ENCODE results near the gene ZKSCAN1.
"Not testable (repeated sequence)": the region's sequence is repeated elsewhere in the genome, so short reads cannot be mapped to it uniquely, and the experiment has no call there.

Gene ZKSCAN1

GRCh38 chr7:100015232-100016214 is at the start of gene ZKSCAN1:
ZKSCAN1 (plus strand) TSS chr7:100015596; CDS start chr7:100023507, 7,911 bp downstream.
- DNase-seq (ENCODE audit: low spot score): peak; percentile 97

DNA sequence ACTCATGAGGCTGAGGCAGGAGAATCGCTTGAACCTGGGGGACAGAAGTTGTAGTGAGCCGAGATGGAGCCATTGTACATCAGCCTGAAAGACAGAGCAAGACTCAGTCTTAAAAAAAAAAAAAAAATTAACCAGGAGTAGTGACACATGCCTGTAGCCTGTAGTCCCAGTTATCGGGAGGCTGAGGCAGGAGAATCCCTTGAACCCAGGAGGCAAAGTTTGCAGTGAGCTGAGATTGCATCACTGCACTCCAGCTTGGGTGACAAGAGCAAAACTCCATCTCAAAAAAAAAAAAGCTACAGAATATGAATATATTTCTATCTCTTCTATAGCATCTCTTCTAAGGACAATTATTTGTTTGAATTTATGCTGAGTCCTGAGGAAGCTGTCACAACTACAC is 46.1 kb upstream of the ZKSCAN1 start:
- no peak for DNase-seq (ENCODE audit: low spot score)

DNA sequence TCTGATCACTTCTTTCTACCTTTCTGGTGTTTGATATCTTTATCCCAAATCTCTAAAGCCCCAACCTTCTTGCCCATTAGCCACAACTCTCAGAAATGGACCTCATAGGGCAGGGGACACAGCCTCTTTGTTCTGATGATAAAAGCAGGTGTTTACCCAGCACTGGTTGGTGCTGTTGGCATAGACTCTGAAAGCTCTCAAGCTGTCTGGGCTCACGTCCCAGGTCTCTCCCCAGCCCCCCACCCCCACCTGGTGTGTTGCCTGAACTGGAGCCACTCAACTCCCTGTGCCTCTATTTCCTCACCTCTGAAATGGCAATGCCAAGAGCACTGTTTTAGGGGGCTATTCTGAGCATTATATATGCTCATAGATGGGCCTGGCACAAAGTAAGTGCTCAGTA is 45.6 kb upstream of the ZKSCAN1 start:
- not testable (repeated sequence) for DNase-seq (ENCODE audit: low spot score)

DNA sequence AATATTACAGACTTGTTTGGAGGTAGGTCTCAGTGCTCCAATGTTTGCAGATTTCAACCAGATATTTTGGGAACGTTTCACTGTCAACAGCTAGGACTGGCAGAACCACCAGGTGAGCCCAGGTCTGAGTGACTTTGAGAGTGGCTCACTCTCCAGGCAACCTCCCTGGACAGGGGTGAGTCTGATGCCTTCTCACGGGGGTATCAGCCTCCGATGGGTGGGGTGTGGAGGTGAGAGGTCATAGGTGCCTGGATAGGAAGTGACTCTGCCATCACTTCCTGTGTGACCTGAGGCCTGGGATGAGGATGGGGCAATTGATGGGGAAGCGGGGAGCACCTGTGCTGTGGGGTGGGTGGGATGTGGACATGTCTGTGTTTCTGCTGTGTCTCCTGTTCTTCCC is 44.2 kb upstream of the ZKSCAN1 start:
- DNase-seq (ENCODE audit: low spot score): no peak

DNA sequence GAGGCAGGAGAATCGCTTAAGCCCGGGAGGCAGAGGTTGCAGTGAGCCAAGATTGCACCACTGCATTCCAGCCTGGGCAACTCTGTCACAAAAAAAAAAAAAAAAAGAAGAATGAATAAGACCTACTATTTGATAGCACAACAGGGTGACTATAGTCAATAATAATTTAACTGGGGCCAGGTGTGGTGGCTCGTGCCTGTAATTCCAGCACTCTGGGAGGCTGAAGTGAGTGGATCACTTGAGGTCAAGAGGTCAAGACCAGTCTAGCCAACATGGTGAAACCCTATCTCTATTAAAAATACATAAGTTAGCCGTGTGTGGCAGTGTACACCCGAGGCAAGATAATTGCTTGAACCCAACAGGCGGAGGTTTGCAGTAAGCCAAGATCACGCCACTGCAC is 41.6 kb upstream of the ZKSCAN1 start:
- DNase-seq (ENCODE audit: low spot score): not testable (repeated sequence)

DNA sequence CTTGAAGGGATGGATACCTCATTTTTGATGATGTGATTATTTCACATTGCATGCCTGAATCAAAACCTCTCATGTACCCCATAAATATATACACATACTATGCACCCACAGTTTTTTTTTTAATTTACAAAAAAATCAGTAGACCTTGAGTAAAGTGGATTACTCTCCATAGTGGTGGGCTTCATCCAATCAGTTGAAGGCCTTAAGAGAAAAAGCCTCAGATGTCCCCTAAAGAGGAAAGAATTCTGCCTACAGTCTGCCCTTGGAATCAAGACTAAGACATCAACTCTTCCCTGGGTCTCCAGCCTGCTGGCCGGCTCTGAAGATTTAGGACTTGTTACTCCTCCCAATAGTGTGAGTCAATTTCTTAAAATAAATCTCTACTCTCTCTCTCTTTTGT is 40.7 kb upstream of the ZKSCAN1 start:
- DNase-seq (ENCODE audit: low spot score): no peak

GRCh38 chr7:99975782-99976521 is 39.4 kb upstream of the ZKSCAN1 start, which contains the start of gene AZGP1:
AZGP1 (minus strand) TSS chr7:99976031; CDS start chr7:99976020, 11 bp downstream.
- no peak for DNase-seq (ENCODE audit: low spot score)

DNA sequence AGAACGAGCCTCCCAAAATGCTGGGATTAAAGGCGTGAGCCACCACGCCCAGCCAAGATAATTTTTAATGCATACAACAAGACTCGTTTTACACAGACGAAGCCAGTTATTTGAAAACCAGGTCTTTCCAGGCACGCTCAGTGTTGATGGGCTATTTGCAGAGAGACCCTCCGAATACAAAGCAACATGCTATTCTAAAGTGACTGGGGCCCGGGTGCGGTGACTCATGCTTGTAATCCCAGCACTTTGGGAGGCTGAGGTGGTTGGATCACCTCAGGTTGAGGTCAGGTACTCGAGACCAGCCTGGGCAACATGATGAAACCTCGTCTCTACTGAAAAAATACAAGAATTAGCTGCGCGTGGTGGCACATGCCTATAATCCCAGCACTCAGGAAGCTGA is 38.8 kb upstream of the ZKSCAN1 start:
- DNase-seq (ENCODE audit: low spot score): no peak

- DNase-seq (ENCODE audit: low spot score): not testable (repeated sequence)
These were observed 35.6 kb upstream of the ZKSCAN1 start for GRCh38 chr7:99979814-99980225.

GRCh38 chr7:99980448-99980872 is 34.9 kb upstream of the ZKSCAN1 start:
- DNase-seq (ENCODE audit: low spot score): not testable (repeated sequence)

GRCh38 chr7:99981066-99981465 is 34.3 kb upstream of the ZKSCAN1 start:
- DNase-seq (ENCODE audit: low spot score): not testable (repeated sequence)

GRCh38 chr7:99984593-99984992 is 30.8 kb upstream of the ZKSCAN1 start:
- DNase-seq (ENCODE audit: low spot score): no peak

DNA sequence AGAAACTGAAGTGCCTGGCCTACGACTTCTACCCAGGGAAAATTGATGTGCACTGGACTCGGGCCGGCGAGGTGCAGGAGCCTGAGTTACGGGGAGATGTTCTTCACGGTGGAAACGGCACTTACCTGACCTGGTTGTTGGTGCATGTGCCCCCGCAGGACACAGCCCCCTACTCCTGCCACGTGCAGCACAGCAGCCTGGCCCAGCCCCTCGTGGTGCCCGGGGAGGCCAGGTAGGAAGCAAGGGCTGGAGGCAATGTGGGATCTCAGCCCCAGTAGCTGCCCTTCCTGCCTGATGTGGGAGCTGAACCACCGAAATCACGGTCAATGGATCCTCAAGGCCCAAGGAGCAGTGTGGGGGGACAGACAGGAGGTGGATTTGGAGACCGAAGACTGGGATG is 28.1 kb upstream of the ZKSCAN1 start:
- not testable (repeated sequence) for DNase-seq (ENCODE audit: low spot score)

DNA sequence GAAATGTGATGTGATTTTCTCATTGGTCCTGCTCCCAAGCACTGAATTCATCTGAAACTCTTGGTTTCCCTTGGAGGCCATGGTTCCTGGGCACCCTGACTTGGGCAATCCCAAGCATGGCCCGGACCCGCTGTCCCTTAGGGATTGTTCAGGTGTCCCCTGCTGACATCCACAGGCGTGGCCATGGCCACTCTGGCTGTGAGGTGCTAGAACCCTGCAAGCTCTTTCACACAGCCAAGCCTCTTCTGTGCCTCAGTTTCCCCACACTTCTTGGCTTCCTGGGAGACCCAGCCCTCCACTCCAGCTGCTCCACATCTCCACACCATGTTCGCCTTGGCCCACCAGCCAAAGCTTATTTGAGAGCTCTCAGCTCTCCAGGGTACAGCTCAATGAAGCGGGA is 27.6 kb upstream of the ZKSCAN1 start:
- no peak for DNase-seq (ENCODE audit: low spot score)

- DNase-seq (ENCODE audit: low spot score): no peak
These were observed 24.9 kb upstream of the ZKSCAN1 start for GRCh38 chr7:99990460-99990852.

- not testable (repeated sequence) for DNase-seq (ENCODE audit: low spot score)
These were observed 23.9 kb upstream of the ZKSCAN1 start for GRCh38 chr7:99991543-99991942.

- DNase-seq (ENCODE audit: low spot score): no peak
These were observed 22.9 kb upstream of the ZKSCAN1 start for GRCh38 chr7:99992330-99993038.

DNA sequence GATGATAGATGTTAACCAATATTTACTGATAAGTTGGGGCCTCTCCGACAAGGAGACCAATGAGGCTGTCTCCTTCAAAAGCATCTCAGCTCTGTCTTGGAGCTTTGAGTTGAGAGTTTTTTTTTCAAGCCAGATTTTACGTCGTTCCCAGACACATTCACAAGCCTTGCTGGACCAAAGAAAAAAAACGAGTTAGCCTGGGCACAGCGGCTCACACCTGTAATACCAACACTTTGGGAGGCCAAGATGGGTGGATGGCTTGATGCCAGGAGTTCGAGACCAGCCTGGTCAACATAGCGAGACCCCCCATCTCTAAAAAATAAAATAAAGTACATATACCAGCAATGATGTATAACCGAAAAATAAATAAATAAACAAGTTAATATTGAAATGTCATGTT is 20.6 kb upstream of the ZKSCAN1 start:
- no peak for DNase-seq (ENCODE audit: low spot score)

- DNase-seq (ENCODE audit: low spot score): no peak
These were observed 18.4 kb upstream of the ZKSCAN1 start for GRCh38 chr7:99996755-99997544.

DNA sequence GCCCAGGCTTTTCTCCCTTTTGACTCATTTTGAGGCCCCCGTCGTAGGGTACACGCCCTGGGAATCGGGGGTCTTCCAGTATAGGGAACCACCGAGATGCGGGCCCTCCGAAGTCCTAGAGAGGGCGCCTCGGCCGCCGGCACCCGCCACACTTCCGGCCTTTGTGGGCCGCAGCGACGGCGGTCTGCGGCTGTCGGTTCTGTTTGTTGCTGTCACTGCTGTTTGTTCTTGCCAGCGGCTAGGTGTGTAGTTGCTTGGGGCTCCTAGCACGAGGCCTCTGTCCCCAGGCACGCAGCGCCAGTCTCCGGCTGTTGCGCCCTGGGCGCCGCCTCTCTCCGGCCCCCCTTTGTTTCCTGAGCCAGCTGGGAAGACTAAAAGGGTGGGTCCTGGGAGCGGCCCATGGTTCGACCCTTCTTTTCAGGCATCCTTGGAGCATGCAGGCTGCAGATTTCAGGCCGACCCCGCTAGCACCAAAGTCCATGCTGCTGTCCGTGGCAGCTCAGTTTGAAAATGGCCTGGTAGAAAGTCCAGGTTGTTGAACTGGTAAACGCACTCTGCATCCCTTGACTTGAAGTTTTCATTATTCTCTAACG is 17.8 kb upstream of the ZKSCAN1 start:
- DNase-seq (ENCODE audit: low spot score): peak; percentile 28

DNA sequence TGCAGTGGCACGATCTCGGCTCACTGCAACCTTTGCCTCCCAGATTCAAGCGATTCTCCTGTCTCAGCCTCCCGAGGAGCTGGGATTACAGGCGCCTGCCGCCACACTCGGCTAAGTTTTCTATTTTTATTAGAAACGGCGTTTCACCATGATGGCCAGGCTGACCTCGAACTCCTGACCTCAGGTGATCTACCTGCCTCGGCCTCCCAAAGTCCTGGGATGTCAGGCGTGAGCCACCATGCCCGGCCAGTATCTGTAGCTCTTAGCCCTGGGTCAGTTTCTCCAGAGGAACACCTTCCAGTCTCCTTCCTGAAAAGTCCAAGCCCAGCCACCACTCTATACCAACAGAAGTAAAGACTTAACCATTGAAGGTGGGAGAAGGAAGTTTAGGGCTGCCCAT is 15.2 kb upstream of the ZKSCAN1 start:
- no peak for DNase-seq (ENCODE audit: low spot score)
